Placental pericyte (primary cell): ENCODE data around the gene NOS2. TPM values are rescaled to one million over a fixed set of nuclear protein-coding genes. Genes with fewer than 3 reads are reported as not detected.

Experiments used
- small RNA-seq: library from RNA; depleted of rRNA; stranded (forward); fragments of <200 nt; gene quantifications from one replicate; pipeline ENCODE3, GENCODE V24; 2012; ENCODE audit warnings: low replicate concordance
- total RNA-seq: library from RNA; depleted of rRNA; stranded (reverse); fragments of >200 nt; gene quantifications from 2 replicates; pipeline ENCODE4 v1.2.3, GENCODE V29; 2012

The NOS2 gene
- total RNA-seq = not detected in 2 replicates

GRCh38 chr17:27800522-27800921 lies at the start of gene NOS2:
Gene NOS2 (minus strand): TSS chr17:27800529. CDS start chr17:27798809, 1,720 bp downstream.

Small RNAs within 50 kb of the gene (small RNA-seq; reads per million reads assigned to genes)
- gene AC130289.1 (not detected), gene AC130289.2 (not detected)

Other genes starting within 250 kb of the NOS2 start
- 3.0 and 3.3 TPM in 2 replicates for gene LGALS9, start 169.3 kb downstream of the NOS2 start, total RNA-seq
- gene LYRM9, start 92.8 kb upstream of the NOS2 start, total RNA-seq = 2.6 and 3.7 TPM in 2 replicates
- gene NLK, start 242.1 kb upstream of the NOS2 start, total RNA-seq = 13.3 and 31.5 TPM in 2 replicates